Measurements from ENCODE around the gene RFX2.
"Not testable (repeated sequence)": the region's sequence is repeated elsewhere in the genome, so short reads cannot be mapped to it uniquely, and the experiment has no call there.

RFX2 gene

DNA sequence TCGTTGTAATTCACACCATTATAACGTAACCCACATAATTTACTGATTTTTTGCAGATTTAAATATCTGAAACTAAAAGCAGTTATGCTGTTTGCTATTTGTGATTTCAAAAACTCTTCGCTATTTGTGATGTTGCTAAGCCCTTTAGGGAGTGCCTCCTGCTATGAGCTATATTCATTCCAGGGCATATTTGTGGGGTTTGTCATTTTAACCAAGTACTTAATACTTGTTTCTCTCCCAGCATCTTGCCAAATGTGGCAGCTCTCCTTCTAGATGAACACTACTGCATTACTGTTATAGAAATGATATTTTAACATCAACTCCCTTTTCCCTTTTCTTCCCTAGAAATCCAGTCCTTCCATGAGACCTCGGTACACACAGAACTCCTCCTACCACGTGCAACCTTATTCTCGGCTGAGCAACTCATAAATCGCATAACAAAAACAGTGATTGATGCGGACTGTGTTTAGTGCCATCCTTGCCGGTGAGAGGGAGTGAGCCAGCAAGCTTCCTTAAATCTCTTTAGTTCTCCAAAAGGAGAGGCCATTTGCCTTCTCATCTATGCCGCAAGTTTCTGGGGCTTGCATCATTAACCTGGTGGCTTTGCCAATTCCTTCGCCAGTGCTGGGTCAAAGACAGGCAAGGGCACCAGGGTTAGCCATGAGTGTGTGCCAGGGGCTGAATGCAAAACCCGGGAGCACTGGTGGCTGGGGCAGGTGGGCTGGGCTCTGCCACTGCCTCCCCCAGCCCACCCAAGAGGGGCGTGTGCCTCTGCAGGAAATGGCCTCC, 33.4 kb downstream of the RFX2 start:
- H3K4me3 ChIP-seq (replicated peaks; ENCODE audit: low read depth, low read length) = no peak overlapping the region
- TF ChIP-seq, protein P1, sequence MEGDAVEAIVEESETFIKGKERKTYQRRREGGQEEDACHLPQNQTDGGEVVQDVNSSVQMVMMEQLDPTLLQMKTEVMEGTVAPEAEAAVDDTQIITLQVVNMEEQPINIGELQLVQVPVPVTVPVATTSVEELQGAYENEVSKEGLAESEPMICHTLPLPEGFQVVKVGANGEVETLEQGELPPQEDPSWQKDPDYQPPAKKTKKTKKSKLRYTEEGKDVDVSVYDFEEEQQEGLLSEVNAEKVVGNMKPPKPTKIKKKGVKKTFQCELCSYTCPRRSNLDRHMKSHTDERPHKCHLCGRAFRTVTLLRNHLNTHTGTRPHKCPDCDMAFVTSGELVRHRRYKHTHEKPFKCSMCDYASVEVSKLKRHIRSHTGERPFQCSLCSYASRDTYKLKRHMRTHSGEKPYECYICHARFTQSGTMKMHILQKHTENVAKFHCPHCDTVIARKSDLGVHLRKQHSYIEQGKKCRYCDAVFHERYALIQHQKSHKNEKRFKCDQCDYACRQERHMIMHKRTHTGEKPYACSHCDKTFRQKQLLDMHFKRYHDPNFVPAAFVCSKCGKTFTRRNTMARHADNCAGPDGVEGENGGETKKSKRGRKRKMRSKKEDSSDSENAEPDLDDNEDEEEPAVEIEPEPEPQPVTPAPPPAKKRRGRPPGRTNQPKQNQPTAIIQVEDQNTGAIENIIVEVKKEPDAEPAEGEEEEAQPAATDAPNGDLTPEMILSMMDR (IDR thresholded peaks at IDR 0.05; ENCODE audit: low read length, missing control alignments) = no peak
- DNase-seq (ENCODE audit: low read depth) = peak; percentile 87

DNA sequence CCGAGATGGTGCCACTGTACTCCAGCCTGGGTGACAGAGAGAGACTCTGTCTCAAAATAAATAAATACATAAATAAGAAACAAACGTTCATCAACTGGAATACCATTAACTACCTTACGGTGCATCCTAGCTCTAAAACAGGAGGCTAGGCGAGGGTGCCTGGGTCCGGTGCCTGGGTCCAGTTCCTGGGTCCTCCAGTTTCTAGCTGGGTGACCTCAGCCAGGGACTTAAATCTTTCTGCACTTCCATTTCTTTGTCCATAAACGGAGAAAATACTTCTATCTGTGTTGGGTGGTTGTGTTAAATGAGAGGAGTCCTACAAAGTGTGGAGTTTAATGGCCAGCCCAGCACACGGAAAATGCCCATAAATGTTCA, 34.0 kb downstream of the RFX2 start:
- DNase-seq (ENCODE audit: low read depth) = no peak
- H3K4me3 ChIP-seq (replicated peaks; ENCODE audit: low read depth, low read length) = no peak overlapping the region
- TF ChIP-seq, protein P1 (IDR thresholded peaks at IDR 0.05; ENCODE audit: low read length, missing control alignments) = no peak

DNA sequence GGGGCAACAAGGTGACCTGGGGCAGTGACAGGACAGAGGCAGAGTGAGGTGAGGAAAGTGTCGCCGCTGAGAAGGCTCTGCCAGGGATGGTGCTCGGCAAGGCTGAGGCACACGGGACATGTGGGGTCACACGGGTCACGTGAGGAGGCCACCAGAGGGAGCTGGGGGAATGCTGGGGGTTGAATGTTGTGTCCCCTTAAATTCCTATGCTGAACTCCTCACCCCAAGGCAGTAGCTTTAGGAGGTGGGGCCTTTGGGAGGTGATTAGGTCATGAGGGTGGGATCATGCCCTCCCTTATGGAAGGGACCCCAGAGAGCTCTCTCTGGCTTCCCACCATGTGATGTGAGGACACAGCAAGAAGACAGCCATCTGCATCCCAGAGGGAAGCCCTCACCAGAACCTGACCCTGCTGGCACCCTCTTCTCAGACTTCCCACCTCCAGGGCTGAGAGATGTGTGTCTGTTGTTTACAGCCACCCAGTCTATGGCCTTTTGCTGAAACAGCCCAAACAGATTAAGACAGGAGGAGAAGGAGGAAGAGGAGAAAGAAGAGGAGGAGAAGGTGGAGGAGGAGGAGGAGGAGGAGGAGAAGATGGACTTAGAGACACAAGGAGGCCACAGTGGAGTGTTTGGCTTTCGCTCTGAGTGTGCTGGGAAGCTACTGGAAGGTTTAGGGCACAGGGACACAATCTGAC, 35.4 kb downstream of the RFX2 start:
- TF ChIP-seq, protein P1 (IDR thresholded peaks at IDR 0.05; ENCODE audit: low read length, missing control alignments) = no peak
- H3K4me3 ChIP-seq (replicated peaks; ENCODE audit: low read depth, low read length) = no peak overlapping the region
- DNase-seq (ENCODE audit: low read depth) = no peak

DNA sequence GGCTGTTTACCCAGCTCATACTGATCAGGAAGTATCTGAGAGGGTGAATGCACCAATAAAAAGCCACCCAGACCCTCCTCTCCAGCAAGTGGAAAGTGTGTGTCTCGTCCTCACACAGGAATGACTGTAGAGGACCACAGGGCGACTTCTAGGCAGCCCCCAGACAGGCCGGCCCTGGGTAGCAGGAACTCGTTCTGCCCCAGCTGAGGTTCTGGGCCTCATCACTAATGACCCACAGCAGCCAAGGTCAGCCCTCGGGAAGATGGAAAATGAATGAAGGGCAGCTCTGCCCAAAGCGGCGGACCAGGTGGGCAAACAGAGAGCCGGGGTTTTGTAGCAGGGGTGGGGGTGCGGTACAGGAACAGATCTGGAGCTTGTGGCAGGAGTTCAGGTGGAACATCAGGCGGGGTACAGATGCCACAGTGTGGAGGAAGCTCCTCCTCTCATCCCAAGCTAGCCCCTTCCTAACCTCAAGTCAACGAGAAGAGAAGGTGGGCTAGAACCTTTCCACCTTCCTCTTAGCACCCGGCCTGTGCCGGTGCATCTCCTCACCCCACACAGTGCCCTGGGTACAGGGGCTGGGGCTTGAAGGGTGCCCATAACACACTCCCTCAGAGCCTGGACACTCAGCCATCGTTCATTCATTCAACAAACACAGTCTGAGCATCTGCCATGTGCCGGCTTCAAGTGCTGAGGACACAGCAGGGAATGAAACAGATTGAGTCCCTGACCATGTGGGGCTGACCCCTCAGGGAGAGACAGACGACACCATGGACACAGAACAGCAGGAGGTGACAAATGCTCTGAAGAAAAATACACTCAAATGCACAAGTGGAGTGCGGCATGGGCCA, 36.2 kb downstream of the RFX2 start:
- TF ChIP-seq, protein P1 (IDR thresholded peaks at IDR 0.05; ENCODE audit: low read length, missing control alignments) = no peak
- DNase-seq (ENCODE audit: low read depth) = no peak
- no peak overlapping the region for H3K4me3 ChIP-seq (replicated peaks; ENCODE audit: low read depth, low read length)

DNA sequence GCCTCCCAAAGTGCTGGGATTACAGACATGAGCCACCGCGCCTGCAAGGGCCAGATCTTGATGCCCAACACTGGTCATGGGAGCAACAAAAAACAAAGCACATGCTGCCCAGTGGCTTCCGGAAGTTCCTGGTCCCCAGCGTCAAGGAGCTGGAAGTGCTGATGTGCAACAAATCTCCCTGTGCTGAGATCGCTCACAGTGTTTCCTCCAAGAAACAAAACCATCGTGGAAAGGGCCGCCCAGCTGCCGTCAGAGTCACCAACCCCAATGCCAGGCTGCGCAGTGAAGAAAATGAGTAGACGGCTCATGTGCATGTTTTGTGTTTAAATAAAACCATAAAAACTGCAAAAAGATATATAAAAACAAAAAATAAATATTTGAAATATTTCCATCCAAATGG, 37.1 kb downstream of the RFX2 start:
- H3K4me3 ChIP-seq (replicated peaks; ENCODE audit: low read depth, low read length); DNase-seq (ENCODE audit: low read depth): not testable (repeated sequence)

DNA sequence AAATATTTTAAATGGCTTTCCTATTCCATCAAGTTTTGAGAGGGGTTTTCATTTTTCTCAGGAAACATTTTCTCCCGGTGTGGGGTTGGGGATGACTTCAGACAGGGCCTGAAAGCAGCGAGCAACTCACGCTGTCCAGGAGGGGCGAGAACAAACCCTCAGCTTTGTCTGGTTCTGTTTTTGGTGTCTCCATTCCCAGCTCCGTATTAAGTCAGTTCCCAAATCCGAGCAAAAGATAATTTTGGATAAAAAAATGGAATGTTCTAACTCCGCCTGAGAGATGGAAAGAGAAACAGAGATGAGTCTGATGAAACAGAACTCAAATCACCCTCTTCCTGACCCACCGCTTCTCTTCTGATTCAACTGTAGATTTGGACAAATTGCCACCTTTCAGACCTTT, 38.4 kb downstream of the RFX2 start:
- TF ChIP-seq, protein P1 (IDR thresholded peaks at IDR 0.05; ENCODE audit: low read length, missing control alignments) = no peak
- H3K4me3 ChIP-seq (replicated peaks; ENCODE audit: low read depth, low read length) = no peak overlapping the region

More for the DNA sequence above, 38.4 kb downstream of the RFX2 start:
- no peak for DNase-seq (ENCODE audit: low read depth)
